SK-N-SH treated with all-trans-retinoic acid at 6 μM for 48 hours (cell line): ENCODE data around the gene ZCCHC7.

Source experiments
- ATAC-seq: fragments of 200-7000 bp; cut with Tn5 transposase; 3 replicates; pipeline ENCODE4 v1.9.1; 2020; ENCODE audit warnings: mild to moderate bottlenecking, moderate library complexity
- CSDC2 ChIP-seq: fragments of 250-450 bp; sonication (Bioruptor Pico); IDR thresholded peaks from 2 replicates; pipeline ENCODE4 v1.5.0; 2020; ENCODE audit warnings: mild to moderate bottlenecking, moderate library complexity
- ISL1 ChIP-seq: fragments of 250-450 bp; sonication (Bioruptor Pico); IDR thresholded peaks from 2 replicates; pipeline ENCODE4 v2.1.2; 2022; ENCODE audit warnings: mild to moderate bottlenecking, moderate library complexity
- PPARA ChIP-seq: fragments of 250-450 bp; sonication (Bioruptor Pico); IDR thresholded peaks from 2 replicates; pipeline ENCODE4 v1.5.0; 2020; ENCODE audit warnings: mild to moderate bottlenecking, borderline replicate concordance
- RARB ChIP-seq: fragments of 250-450 bp; sonication (Bioruptor Pico); IDR thresholded peaks from 2 replicates; pipeline ENCODE4 v1.8.0; 2021; ENCODE audit warnings: mild to moderate bottlenecking, moderate library complexity
- SNAI2 ChIP-seq: fragments of 250-450 bp; sonication (Bioruptor Pico); IDR thresholded peaks from 2 replicates; pipeline ENCODE4 v1.5.0; 2020; ENCODE audit warnings: mild to moderate bottlenecking, moderate library complexity
- TOX ChIP-seq: fragments of 250-450 bp; sonication (Bioruptor Pico); IDR thresholded peaks from 2 replicates; pipeline ENCODE4 v1.8.0; 2021; ENCODE audit warnings: mild to moderate bottlenecking, moderate library complexity, borderline replicate concordance
- ZFP30 ChIP-seq: fragments of 450-650 bp; formaldehyde crosslinking; IDR thresholded peaks from 2 replicates; pipeline ENCODE4 v1.5.0; 2022; ENCODE audit warnings: mild to moderate bottlenecking, moderate library complexity
- ZNF8 ChIP-seq: fragments of 450-650 bp; formaldehyde crosslinking; IDR thresholded peaks from 2 replicates; pipeline ENCODE4 v1.5.0; 2020; ENCODE audit warnings: mild to moderate bottlenecking, moderate library complexity
- TF ChIP-seq, protein P1 (sequence below): fragments of 250-450 bp; sonication (Bioruptor Pico); IDR thresholded peaks from 2 replicates; pipeline ENCODE4 v1.5.1; 2020; ENCODE audit warnings: low read depth, mild to moderate bottlenecking, moderate library complexity
- TF ChIP-seq, protein P2 (sequence below): fragments of 250-450 bp; sonication (Bioruptor Pico); IDR thresholded peaks from 2 replicates; pipeline ENCODE4 v1.8.0; 2020; ENCODE audit warnings: mild to moderate bottlenecking, moderate library complexity, borderline replicate concordance

Gene ZCCHC7

GRCh38 chr9:37406603-37407401 lies 286.4 kb downstream of the ZCCHC7 start (continued):
- TF ChIP-seq, protein P1, sequence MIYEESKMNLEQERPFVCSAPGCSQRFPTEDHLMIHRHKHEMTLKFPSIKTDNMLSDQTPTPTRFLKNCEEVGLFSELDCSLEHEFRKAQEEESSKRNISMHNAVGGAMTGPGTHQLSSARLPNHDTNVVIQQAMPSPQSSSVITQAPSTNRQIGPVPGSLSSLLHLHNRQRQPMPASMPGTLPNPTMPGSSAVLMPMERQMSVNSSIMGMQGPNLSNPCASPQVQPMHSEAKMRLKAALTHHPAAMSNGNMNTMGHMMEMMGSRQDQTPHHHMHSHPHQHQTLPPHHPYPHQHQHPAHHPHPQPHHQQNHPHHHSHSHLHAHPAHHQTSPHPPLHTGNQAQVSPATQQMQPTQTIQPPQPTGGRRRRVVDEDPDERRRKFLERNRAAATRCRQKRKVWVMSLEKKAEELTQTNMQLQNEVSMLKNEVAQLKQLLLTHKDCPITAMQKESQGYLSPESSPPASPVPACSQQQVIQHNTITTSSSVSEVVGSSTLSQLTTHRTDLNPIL (CRISPR knock-in tag): no peak
- TF ChIP-seq ISL1 (no peak), CSDC2 (CRISPR knock-in tag) (no peak), RARB (CRISPR knock-in tag) (no peak)
- TF ChIP-seq, protein P2, sequence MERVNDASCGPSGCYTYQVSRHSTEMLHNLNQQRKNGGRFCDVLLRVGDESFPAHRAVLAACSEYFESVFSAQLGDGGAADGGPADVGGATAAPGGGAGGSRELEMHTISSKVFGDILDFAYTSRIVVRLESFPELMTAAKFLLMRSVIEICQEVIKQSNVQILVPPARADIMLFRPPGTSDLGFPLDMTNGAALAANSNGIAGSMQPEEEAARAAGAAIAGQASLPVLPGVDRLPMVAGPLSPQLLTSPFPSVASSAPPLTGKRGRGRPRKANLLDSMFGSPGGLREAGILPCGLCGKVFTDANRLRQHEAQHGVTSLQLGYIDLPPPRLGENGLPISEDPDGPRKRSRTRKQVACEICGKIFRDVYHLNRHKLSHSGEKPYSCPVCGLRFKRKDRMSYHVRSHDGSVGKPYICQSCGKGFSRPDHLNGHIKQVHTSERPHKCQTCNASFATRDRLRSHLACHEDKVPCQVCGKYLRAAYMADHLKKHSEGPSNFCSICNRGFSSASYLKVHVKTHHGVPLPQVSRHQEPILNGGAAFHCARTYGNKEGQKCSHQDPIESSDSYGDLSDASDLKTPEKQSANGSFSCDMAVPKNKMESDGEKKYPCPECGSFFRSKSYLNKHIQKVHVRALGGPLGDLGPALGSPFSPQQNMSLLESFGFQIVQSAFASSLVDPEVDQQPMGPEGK: no peak

DNA sequence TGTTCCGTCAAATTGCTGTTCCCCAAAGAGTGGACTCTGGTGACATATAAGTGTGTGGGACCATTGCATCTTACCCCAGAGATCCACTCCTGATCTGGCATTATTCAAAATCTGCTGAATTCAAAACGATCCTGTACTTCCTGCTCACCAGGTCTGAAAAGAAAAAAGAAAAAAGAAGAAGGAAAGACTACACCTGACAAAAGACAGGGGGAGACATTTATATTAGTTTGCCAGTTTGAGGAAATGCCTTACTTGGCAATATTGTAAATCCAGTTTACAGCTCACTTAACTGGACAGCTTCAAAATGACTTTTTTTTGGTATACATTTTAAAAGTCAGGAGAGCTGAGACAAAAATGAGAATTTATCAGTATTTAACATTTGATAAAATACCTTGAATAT lies 287.1 kb downstream of the ZCCHC7 start:
- TF ChIP-seq CSDC2 (CRISPR knock-in tag) (no peak), PPARA (CRISPR knock-in tag) (no peak), ZNF8 (CRISPR knock-in tag) (no peak), ISL1 (no peak), ZFP30 (no peak), SNAI2 (no peak), TOX (CRISPR knock-in tag) (no peak)
- TF ChIP-seq, protein P1 (CRISPR knock-in tag): no peak
- peak; percentile 33; the same call in 1 of the 3 replicates for ATAC-seq
